ENCODE measurements around the gene TMBIM1. TPM values are rescaled to one million over a fixed set of nuclear protein-coding genes. Genes with fewer than 3 reads are reported as not detected.

The TMBIM1 gene
- total RNA-seq, 1 experiment from 2014 or later = 23.3 TPM

- Histone ChIP-seq H3K4me2 (ENCODE audit: low read depth, low read length, poor library complexity, severe bottlenecking) (peak overlapping the region; percentile 27), H3K27ac (ENCODE audit: low read length) (peak overlapping the region; percentile 73), H3K9me2 (replicated peaks; ENCODE audit: insufficient read depth, low read length) (no peaks in the 10 kb centered on the region), H3K79me2 (ENCODE audit: low read length) (peaks cover 75% of the 10 kb centered on the region), H3K4me1 (ENCODE audit: low read length) (peaks cover 56% of the 10 kb centered on the region), H3K4me3 (ENCODE audit: low read length) (no peak overlapping the region), H3K27me3 (ENCODE audit: low read length) (no peaks in the 10 kb centered on the region), H2AFZ (ENCODE audit: low read length) (no peak overlapping the region), H3K9me3 (ENCODE audit: low read length) (no peaks in the 10 kb centered on the region), H3K36me3 (ENCODE audit: insufficient read depth, low read length) (peaks cover 80% of the 10 kb centered on the region), H4K20me1 (ENCODE audit: insufficient read depth, low read depth, low read length) (peaks cover 58% of the 10 kb centered on the region), H3K9ac (ENCODE audit: low read length) (0 out of 2 replicates have a peak overlapping the region, but pooled peaks have one; percentile 1)
- no peak for DNase-seq
These were observed 63.8 kb downstream of the TMBIM1 start for GRCh38 chr2:218228366-218229090.

GRCh38 chr2:218226903-218227302 is 65.4 kb downstream of the TMBIM1 start:
- H3K79me2 ChIP-seq (ENCODE audit: low read length) = peaks cover 88% of the 10 kb centered on the region
- no peaks in the 10 kb centered on the region for H3K9me2 ChIP-seq (replicated peaks; ENCODE audit: insufficient read depth, low read length)
- no peak overlapping the region for H3K4me3 ChIP-seq (ENCODE audit: low read length)
- H3K9ac ChIP-seq (ENCODE audit: low read length) = no peak overlapping the region
- H3K4me2 ChIP-seq (ENCODE audit: low read depth, low read length, poor library complexity, severe bottlenecking) = no peak overlapping the region
- no peaks in the 10 kb centered on the region for H3K27me3 ChIP-seq (ENCODE audit: low read length)
- H2AFZ ChIP-seq (ENCODE audit: low read length) = no peak overlapping the region
- no peak overlapping the region for H3K27ac ChIP-seq (ENCODE audit: low read length)
- DNase-seq = no peak
- H3K36me3 ChIP-seq (ENCODE audit: insufficient read depth, low read length) = peaks cover 86% of the 10 kb centered on the region
- H3K4me1 ChIP-seq (ENCODE audit: low read length) = peaks cover 72% of the 10 kb centered on the region
- H3K9me3 ChIP-seq (ENCODE audit: low read length) = no peaks in the 10 kb centered on the region
- peaks cover 74% of the 10 kb centered on the region for H4K20me1 ChIP-seq (ENCODE audit: insufficient read depth, low read depth, low read length)

Small RNA genes within 50 kb of the gene (small RNA-seq; reads per million reads assigned to genes)
- gene MIR6810 = not detected

Other genes with a start within 250 kb of the TMBIM1 start
- gene RUFY4, start 223.2 kb downstream of the TMBIM1 start, total RNA-seq (2014; rRNA removed; shearing (Covaris generic); ENCODE audit: low replicate concordance) = 0.11 TPM in 1 of 2 replicates, not detected in the other
- not detected in 2 replicates for gene CXCR2, start 166.5 kb downstream of the TMBIM1 start, total RNA-seq (2014; rRNA removed; shearing (Covaris generic); ENCODE audit: low replicate concordance)
- not detected in 2 replicates for gene CXCR1, start 125.5 kb downstream of the TMBIM1 start, total RNA-seq (2014; rRNA removed; shearing (Covaris generic); ENCODE audit: low replicate concordance)
- 474 and 568 TPM in 2 replicates for gene ARPC2, start 75.3 kb downstream of the TMBIM1 start, total RNA-seq (2014; rRNA removed; shearing (Covaris generic); ENCODE audit: low replicate concordance)
- 0.29 and 0.82 TPM in 2 replicates for gene GPBAR1, start 31.5 kb downstream of the TMBIM1 start, total RNA-seq (2014; rRNA removed; shearing (Covaris generic); ENCODE audit: low replicate concordance)
- gene AAMP, start 22.4 kb downstream of the TMBIM1 start, total RNA-seq (2014; rRNA removed; shearing (Covaris generic); ENCODE audit: low replicate concordance) = 77.6 and 204 TPM in 2 replicates
- 26.5 and 60.1 TPM in 2 replicates for gene PNKD, start 22.0 kb downstream of the TMBIM1 start, total RNA-seq (2014; rRNA removed; shearing (Covaris generic); ENCODE audit: low replicate concordance)
- not detected in 2 replicates for gene CATIP, start 64.4 kb upstream of the TMBIM1 start, total RNA-seq (2014; rRNA removed; shearing (Covaris generic); ENCODE audit: low replicate concordance)
- gene SLC11A1, start 89.8 kb upstream of the TMBIM1 start, total RNA-seq (2014; rRNA removed; shearing (Covaris generic); ENCODE audit: low replicate concordance) = 1.9 TPM in 1 of 2 replicates, not detected in the other
- gene CTDSP1, start 107.4 kb upstream of the TMBIM1 start, total RNA-seq (2014; rRNA removed; shearing (Covaris generic); ENCODE audit: low replicate concordance) = 46.3 and 72.6 TPM in 2 replicates
- not detected in 2 replicates for gene VIL1, start 126.6 kb upstream of the TMBIM1 start, total RNA-seq (2014; rRNA removed; shearing (Covaris generic); ENCODE audit: low replicate concordance)

All from Karpas-422 (cell line).